Suprapubic skin (tissue), 4 donors: ENCODE measurements around the gene ELK4.

Source experiments
- CTCF ChIP-seq, 2 donors: fragments of 200-600 bp in 1 of 2; fragments of 450-650 bp in 1 of 2; sonication (generic) in 1 of 2; IDR thresholded peaks; one replicate each; pipeline ENCODE4 v1.5.1; 2016 to 2019; ENCODE audit warnings: antibody characterized with exemption in 2 of 2, mild to moderate bottlenecking in 1 of 2, moderate library complexity in 1 of 2
- EP300 ChIP-seq: sonication (generic); formaldehyde crosslinking; IDR thresholded peaks from one replicate; pipeline ENCODE4 v1.6.1; 2017; ENCODE audit warnings: antibody characterized with exemption
- POLR2AphosphoS5 ChIP-seq, 3 donors: sonication (generic); formaldehyde crosslinking; IDR thresholded peaks; one replicate each; pipeline ENCODE4 v1.6.1; 2017; ENCODE audit warnings: antibody characterized with exemption in 3 of 3

- TF ChIP-seq CTCF (IDR thresholded peaks at IDR 0.05), result no peak
- TF ChIP-seq EP300, result no peak
- no peak for TF ChIP-seq POLR2AphosphoS5 (IDR thresholded peaks at IDR 0.05)
These were observed 15.1 kb downstream of the ELK4 start for GRCh38 chr1:205616563-205617293.
